Gastrocnemius medialis (tissue), 4 donors: Measurements from ENCODE around the gene DCBLD1. TPM values are rescaled to one million over a fixed set of nuclear protein-coding genes. Genes with fewer than 3 reads are reported as not detected.

ENCODE experiments used
- ATAC-seq, 2 donors: fragments of 150-250 bp; one replicate each; pipeline ENCODE4 v1.9.1; 2016
- DNase-seq, 2 donors: peaks; one replicate each; pipeline ENCODE4 v3.0.0-alpha.2; 2019
- H3K27ac ChIP-seq, 4 donors: fragments of 200-600 bp; sonication (generic); 1 replicate in 1 of 4; 2 replicates in 3 of 4; pipeline ENCODE4 v1.5.1; 2016 to 2018; ENCODE audit warnings: mild to moderate bottlenecking in 2 of 4, moderate library complexity in 1 of 4
- H3K27me3 ChIP-seq, 3 donors: fragments of 200-600 bp; sonication (generic) in 2 of 3; 1 replicate in 1 of 3; 2 replicates in 2 of 3; pipeline versions ENCODE4 v1.5.1 to v1.6.0; 2016 to 2019; ENCODE audit warnings: mild to moderate bottlenecking in 1 of 3, moderate library complexity in 1 of 3
- H3K36me3 ChIP-seq, 2 donors: fragments of 200-600 bp; sonication (generic) in 1 of 2; one replicate each; pipeline ENCODE4 v1.5.1; 2017 to 2018
- H3K4me1 ChIP-seq, 2 donors: fragments of 200-600 bp; sonication (generic) in 1 of 2; one replicate each; pipeline ENCODE4 v1.5.1; 2016 to 2017; ENCODE audit warnings: mild to moderate bottlenecking in 2 of 2
- H3K4me3 ChIP-seq, 4 donors: fragments of 200-600 bp; sonication (generic) in 3 of 4; 1 replicate in 1 of 4; 2 replicates in 3 of 4; pipeline ENCODE4 v1.5.1; 2016 to 2019; ENCODE audit warnings: mild to moderate bottlenecking in 2 of 4
- H3K9me3 ChIP-seq, 3 donors: fragments of 200-600 bp; sonication (generic) in 2 of 3; 1 replicate in 1 of 3; 2 replicates in 2 of 3; pipeline ENCODE4 v1.5.1; 2016 to 2019
- CTCF ChIP-seq, 5 experiments: fragments of 450-650 bp in 3 of 5; fragments of 200-600 bp in 2 of 5; sonication (generic) in 2 of 5; IDR thresholded peaks in 4 of 5; conservative IDR thresholded peaks in 1 of 5; 1 replicate in 4 of 5; 2 replicates in 1 of 5; pipeline ENCODE4 v1.5.1; 2016 to 2019; ENCODE audit warnings: antibody characterized with exemption in 5 of 5, mild to moderate bottlenecking in 3 of 5, moderate library complexity in 3 of 5
- POLR2A ChIP-seq, 2 donors: fragments of 450-650 bp; IDR thresholded peaks; one replicate each; pipeline ENCODE4 v1.6.1; 2017; ENCODE audit warnings: antibody characterized with exemption in 2 of 2, mild to moderate bottlenecking in 2 of 2, moderate library complexity in 2 of 2
- in situ Hi-C, 4 donors: fragments of 200-750 bp; cut with MboI; loops; one replicate each; pipeline versions ENCODE4 v1.15.0 to v1.8.0; 2017; ENCODE audit warnings: low sequenced_read_pairs in 4 of 4
- intact Hi-C: fragments of 100-400 bp; cut with DNase I; formaldehyde crosslinking; loops from one replicate; pipeline ENCODE4 v1.15.1; 2023; ENCODE audit warnings: low total_unique reads
- total RNA-seq, 4 donors: library from RNA; depleted of rRNA; stranded (reverse); fragments of >200 nt; gene quantifications; one replicate each; pipeline versions ENCODE4 v1.1.0 to v1.2.3, GENCODE V29; 2016

The DCBLD1 gene
- total RNA-seq, 4 donors from 2014 or later = 4.3 to 8.1 (median 5.2) TPM

GRCh38 chr6:117592983-117593759 lies 110.7 kb downstream of the DCBLD1 start:
- H3K27ac ChIP-seq = no peak overlapping the region
- H3K27me3 ChIP-seq = no peaks in the 10 kb centered on the region
- peaks cover 0 to 4% of the 10 kb centered on the region in 2 donors for H3K4me1 ChIP-seq
- ATAC-seq (no peak), DNase-seq (no peak)
- H3K9me3 ChIP-seq = no peaks in the 10 kb centered on the region
- TF ChIP-seq CTCF (IDR thresholded peaks at IDR 0.05 in 4 of 5, conservative IDR thresholded peaks at IDR 0.05 in 1 of 5) (no peak), POLR2A (IDR thresholded peaks at IDR 0.05) (no peak)
- peaks cover 0 to 9% of the 10 kb centered on the region in 2 donors for H3K36me3 ChIP-seq
- in situ Hi-C loops = loop anchor here in 1 of 4 donors (25.0 kb wide), 1 partner anchor 256 kb away; no protein-coding TSS in a partner anchor
- intact Hi-C loops = no loop called here
- H3K4me3 ChIP-seq = no peak overlapping the region

- H3K9me3 ChIP-seq = no peaks in the 10 kb centered on the region
- intact Hi-C loops = no loop called here
- TF ChIP-seq CTCF (IDR thresholded peaks at IDR 0.05 in 4 of 5, conservative IDR thresholded peaks at IDR 0.05 in 1 of 5) (no peak), POLR2A (IDR thresholded peaks at IDR 0.05) (no peak)
- H3K27me3 ChIP-seq = no peaks in the 10 kb centered on the region
- H3K27ac ChIP-seq = no peak overlapping the region
- in situ Hi-C loops = loop anchor here in 1 of 4 donors (25.0 kb wide), 1 partner anchor 258 kb away; no protein-coding TSS in a partner anchor
- no peak for ATAC-seq
- DNase-seq = no peak
- H3K4me3 ChIP-seq = no peak overlapping the region
- H3K36me3 ChIP-seq = peaks cover 0 to 5% of the 10 kb centered on the region in 2 donors
- H3K4me1 ChIP-seq = peaks cover 6 to 11% of the 10 kb centered on the region in 2 donors
Measured at GRCh38 chr6:117595099-117595923, 112.8 kb downstream of the DCBLD1 start.

- Histone ChIP-seq H3K36me3 (peaks cover 0 to 5% of the 10 kb centered on the region in 2 donors), H3K4me3 (no peak overlapping the region), H3K9me3 (no peaks in the 10 kb centered on the region), H3K4me1 (peaks cover 17 to 18% of the 10 kb centered on the region in 2 donors), H3K27ac (no peak overlapping the region), H3K27me3 (no peaks in the 10 kb centered on the region)
- DNase-seq = no peak
- intact Hi-C loops (no loop called here), in situ Hi-C loops (loop anchor here in 1 of 4 donors (25.0 kb wide), 1 partner anchor 260 kb away; no protein-coding TSS in a partner anchor)
- ATAC-seq = no peak
- TF ChIP-seq CTCF (IDR thresholded peaks at IDR 0.05 in 4 of 5, conservative IDR thresholded peaks at IDR 0.05 in 1 of 5) (no peak), POLR2A (IDR thresholded peaks at IDR 0.05) (no peak)
Measured at GRCh38 chr6:117597755-117598154, 115.3 kb downstream of the DCBLD1 start.

Other genes starting within 250 kb of the DCBLD1 start
- 10 to 100 TPM in 2 of 4 donors, 1 to 10 TPM in 2; 4.9 to 27.5 (median 10.1) TPM for gene VGLL2, start 217.1 kb upstream of the DCBLD1 start, total RNA-seq
- not detected for gene ROS1, start 56.7 kb upstream of the DCBLD1 start, total RNA-seq
- 10 to 100 TPM; 12.0 to 19.3 (median 13.6) TPM for gene GOPC, start 119.8 kb downstream of the DCBLD1 start, total RNA-seq
- 10 to 100 TPM in 1 of 4 donors, 1 to 10 TPM in 3; 7.1 to 10.5 (median 7.6) TPM for gene NUS1, start 192.8 kb downstream of the DCBLD1 start, total RNA-seq